Stimulated activated effector memory CD8-positive, alpha-beta T cell treated with anti-CD3 and anti-CD28 coated beads, Interleukin-12 subunit alpha, Interleukin-12 subunit beta, amount 100 ng/mL, for 72 hours (primary cell): Measurements from ENCODE around the gene SLC22A6.

Experiments
- ATAC-seq: fragments of 150-1000 bp; cut with Tn5 transposase; 2 replicates; pipeline ENCODE4 v1.10.0; 2021
- DNase-seq, 2 donors: peaks; one replicate each; pipeline ENCODE4 v3.0.0; 2021 to 2022; ENCODE audit warnings: low spot score in 2 of 2
- H3K27ac Mint-ChIP-seq: one replicate; pipeline ENCODE4 v1.8.0; 2022; ENCODE audit warnings: mild to moderate bottlenecking, mixed read lengths
- H3K36me3 Mint-ChIP-seq: one replicate; pipeline ENCODE4 v1.8.0; 2022; ENCODE audit warnings: mild to moderate bottlenecking, mixed read lengths
- H3K4me1 Mint-ChIP-seq: one replicate; pipeline ENCODE4 v1.8.0; 2022; ENCODE audit warnings: mixed read lengths
- H3K4me3 Mint-ChIP-seq: one replicate; pipeline ENCODE4 v1.8.0; 2022; ENCODE audit warnings: mild to moderate bottlenecking, mixed read lengths
- H3K9me3 Mint-ChIP-seq: one replicate; pipeline ENCODE4 v1.8.0; 2022; ENCODE audit warnings: mixed read lengths

The SLC22A6 gene

DNA sequence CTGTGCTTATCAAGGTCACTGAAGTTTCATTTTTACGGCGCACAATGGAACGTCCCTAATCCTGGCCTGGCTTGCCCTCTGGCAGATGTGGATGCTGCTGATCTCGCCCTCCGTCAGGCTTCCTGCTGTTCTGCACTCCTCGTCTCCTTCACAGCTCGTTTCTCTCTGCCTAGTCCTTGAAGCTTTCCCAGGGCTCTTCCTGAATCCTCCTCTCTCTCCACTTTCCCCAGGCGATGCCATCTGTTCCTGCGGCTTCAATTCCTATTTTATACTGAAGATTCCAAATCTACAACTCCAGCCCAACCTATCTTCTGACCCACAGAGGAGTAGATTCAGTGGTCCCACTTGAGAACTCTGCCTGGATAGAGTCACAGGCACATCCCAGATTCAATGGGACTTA is 16.7 kb upstream of the SLC22A6 start:
- no peak overlapping the region for H3K4me3 Mint-ChIP-seq
- H3K4me1 Mint-ChIP-seq = no peaks in the 10 kb centered on the region
- H3K27ac Mint-ChIP-seq = no peak overlapping the region
- ATAC-seq = no peak
- H3K36me3 Mint-ChIP-seq = no peaks in the 10 kb centered on the region
- no peaks in the 10 kb centered on the region for H3K9me3 Mint-ChIP-seq
- DNase-seq = no peak

DNA sequence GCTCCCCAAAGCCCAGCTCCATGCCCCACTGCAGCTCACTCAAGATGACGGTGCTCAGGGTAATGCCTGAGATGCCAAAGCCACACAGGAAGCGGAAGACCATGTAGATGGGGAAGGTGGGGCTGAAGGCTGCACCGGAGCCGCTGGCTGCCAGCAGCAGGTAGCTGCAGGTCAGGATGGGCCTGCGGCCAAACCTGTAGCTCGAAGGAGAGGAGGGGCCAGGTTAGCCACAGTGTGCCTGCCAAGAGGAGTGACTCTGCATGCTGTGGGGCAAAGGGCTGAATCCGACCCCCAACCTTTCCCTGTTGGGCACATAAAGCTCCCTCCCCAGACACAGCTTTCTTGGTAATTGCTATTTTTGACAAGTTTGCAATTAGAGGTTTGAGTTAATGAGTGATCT is 14.9 kb upstream of the SLC22A6 start:
- Mint-ChIP-seq H3K4me3 (no peak overlapping the region), H3K4me1 (no peaks in the 10 kb centered on the region), H3K36me3 (no peaks in the 10 kb centered on the region), H3K9me3 (no peaks in the 10 kb centered on the region), H3K27ac (no peak overlapping the region)
- ATAC-seq (no peak), DNase-seq (no peak)

DNA sequence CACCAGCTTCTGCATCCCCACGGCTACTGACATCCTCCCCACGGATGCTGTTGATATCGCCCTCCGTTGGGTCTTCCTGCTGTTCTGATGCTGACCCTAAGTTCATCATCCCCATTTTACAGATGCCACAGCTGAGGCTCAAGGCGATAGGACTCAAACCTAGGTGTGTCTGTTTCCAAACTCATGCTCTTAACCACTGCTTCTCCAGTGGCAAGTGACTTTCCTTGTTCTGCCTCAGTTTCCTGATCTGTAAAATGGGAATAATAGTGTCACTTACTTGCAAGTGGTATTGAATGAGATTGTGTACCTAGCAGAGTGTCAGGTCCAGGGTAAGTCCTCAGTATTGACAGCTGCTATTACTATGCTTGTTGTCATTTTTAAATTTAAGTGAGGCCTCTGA is 14.4 kb upstream of the SLC22A6 start:
- H3K4me1 Mint-ChIP-seq = no peaks in the 10 kb centered on the region
- no peaks in the 10 kb centered on the region for H3K9me3 Mint-ChIP-seq
- ATAC-seq = no peak
- DNase-seq = no peak
- no peak overlapping the region for H3K4me3 Mint-ChIP-seq
- no peaks in the 10 kb centered on the region for H3K36me3 Mint-ChIP-seq
- H3K27ac Mint-ChIP-seq = no peak overlapping the region

DNA sequence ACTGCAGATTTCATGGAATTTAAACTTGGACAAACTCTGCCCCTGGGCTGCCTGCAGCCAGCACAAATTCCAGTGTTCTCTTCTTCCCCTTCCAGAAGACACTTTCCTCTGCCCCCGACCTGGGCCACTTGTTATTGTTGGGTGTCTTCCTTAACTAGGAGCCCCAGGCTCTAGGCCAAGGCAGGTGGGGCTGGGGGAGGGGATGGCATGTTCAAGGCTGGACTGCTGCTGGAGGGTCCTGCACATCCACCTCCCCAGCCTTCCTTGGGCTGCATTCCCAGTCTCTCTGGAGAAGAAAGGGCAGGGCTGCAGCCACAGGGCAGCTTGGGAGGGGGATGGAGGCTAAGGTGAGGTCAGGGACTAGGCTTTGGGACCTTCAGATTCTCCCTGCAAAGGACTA is 11.5 kb upstream of the SLC22A6 start:
- no peaks in the 10 kb centered on the region for H3K36me3 Mint-ChIP-seq
- ATAC-seq = no peak
- H3K9me3 Mint-ChIP-seq = no peaks in the 10 kb centered on the region
- no peaks in the 10 kb centered on the region for H3K4me1 Mint-ChIP-seq
- no peak for DNase-seq
- no peak overlapping the region for H3K27ac Mint-ChIP-seq
- H3K4me3 Mint-ChIP-seq = no peak overlapping the region

DNA sequence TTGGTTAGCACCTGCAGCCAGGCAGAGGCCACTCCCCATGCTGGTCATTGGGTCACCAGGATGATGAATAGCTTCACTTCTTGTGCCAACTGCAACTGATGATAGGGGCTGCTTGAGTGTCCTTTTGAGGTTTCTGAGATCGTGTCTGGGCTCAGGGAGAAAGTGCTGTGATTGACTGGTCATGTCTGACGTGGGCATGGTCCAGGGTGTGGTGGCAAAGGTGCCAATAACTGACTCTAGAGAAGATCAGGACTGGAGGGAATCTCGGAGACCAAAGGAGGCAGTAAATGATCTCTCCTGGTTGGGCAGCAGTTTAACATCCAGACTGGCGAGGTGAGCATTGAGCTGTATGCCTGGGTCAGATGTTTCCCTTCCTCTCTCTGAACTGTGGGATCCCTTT is 10.0 kb upstream of the SLC22A6 start:
- no peaks in the 10 kb centered on the region for H3K4me1 Mint-ChIP-seq
- H3K4me3 Mint-ChIP-seq = no peak overlapping the region
- no peaks in the 10 kb centered on the region for H3K36me3 Mint-ChIP-seq
- no peaks in the 10 kb centered on the region for H3K9me3 Mint-ChIP-seq
- DNase-seq = no peak
- H3K27ac Mint-ChIP-seq = no peak overlapping the region
- ATAC-seq = no peak

DNA sequence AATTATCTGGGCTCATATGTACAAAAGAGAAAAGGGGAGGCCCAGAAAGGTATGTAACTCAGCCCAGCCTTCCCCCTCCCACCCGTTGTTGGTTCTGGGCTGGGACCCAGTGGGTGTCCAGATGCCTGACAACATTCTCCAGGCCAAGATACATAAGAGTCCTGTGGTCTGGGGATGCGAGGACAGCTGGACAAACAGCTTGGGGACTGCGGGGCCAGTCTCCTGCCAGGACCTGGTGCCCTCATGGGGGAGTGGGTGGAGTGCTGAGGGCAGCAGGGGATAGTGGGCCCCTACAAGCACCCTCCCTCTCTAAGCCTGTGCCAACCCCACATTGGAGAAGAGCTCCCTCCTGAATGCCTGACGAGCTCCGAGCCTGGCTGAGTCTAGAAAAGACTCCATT is 3.5 kb upstream of the SLC22A6 start:
- Mint-ChIP-seq H3K4me3 (no peak overlapping the region), H3K4me1 (no peaks in the 10 kb centered on the region), H3K9me3 (no peaks in the 10 kb centered on the region), H3K36me3 (no peaks in the 10 kb centered on the region), H3K27ac (no peak overlapping the region)
- no peak for DNase-seq
- no peak for ATAC-seq

DNA sequence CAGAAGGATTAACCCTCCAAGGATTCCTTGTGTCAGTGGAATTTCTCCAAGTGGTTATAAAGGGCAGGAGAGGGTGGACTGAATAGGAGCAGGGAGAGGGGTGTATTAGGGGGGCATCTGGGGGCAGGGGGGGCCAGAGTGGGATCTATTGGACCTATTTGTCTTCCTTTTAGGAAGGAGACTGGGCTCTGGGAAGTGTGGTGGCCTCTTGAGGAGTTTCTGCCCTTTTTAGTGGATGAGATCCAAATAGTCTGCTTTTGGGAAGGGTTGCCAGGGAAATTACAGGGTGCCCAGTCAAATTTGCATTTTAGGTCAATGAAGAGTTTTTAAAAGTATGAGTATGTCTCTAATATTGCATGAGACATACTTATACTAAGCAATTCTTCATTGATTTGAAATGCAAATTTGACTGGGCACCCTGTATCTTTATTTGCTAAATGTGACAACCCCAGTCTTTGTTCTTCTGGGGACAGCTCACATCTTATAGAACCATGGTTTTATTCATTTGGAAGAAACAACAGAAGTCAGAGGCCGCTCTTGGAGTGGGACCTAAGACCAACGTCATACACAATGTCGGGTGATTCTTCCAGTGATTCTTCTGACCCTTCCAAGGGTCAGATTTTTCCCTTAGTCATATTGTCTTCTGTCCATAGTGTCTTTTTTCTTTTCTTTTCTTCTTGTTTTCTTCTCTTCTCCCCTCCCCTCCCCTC is 429 bp upstream of the SLC22A6 start:
- Mint-ChIP-seq H3K4me1 (no peaks in the 10 kb centered on the region), H3K27ac (no peak overlapping the region), H3K9me3 (no peaks in the 10 kb centered on the region), H3K36me3 (no peaks in the 10 kb centered on the region), H3K4me3 (no peak overlapping the region)
- DNase-seq (no peak), ATAC-seq (no peak)

DNA sequence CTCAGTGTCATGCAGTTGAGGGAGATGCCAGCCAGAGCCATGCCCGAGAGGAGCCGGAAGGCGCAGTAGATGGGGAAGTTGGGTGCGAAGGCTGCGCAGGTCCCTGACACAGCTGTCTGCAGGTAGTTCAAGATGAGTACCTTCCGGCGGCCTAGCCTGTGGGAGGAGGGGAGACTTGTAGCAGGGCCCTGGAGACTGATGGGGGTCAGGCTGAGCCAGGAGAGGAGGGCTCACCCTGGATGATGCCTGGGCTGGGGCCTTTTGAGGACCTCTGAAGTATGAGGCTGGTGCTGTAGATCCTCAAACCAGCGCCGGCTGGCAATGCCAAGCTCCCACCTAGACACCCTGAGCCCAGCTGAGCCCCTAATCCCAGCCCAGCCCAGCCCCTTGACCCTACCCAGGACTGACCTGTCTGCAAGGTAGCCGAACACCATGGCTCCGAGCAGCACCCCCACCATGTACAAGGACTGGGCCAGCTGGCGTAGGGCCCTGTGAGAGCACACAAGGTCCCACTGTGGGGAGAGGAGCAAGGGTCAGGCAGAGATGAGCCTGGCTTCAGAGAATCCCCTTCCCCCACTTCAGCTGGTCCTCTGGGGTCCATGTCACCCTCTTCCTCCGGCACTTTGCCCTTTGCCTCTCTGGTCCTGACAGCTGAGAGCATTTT is 1.1 kb downstream of the SLC22A6 start:
- no peaks in the 10 kb centered on the region for H3K4me1 Mint-ChIP-seq

DNA sequence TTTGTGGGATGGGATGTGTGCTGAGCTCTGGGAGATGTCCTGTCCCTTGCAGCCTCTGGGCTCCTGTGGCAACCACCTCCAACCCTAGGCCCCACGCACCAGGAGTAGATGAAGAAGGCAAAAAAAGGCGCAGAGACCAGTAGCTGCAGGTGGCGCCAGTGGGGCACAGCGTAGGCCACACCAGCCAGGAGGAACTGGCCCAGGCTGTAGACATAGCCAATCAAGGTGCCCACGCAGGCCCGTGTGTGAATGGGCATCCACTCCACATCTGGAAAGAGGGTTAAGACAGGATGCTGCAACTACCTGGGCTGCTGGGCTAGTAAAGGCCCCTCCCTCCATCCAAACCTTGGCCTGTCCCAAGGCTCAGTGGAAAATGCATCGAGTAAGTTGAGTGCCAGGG is 3.0 kb downstream of the SLC22A6 start:
- no peak overlapping the region for H3K4me3 Mint-ChIP-seq
- no peaks in the 10 kb centered on the region for H3K36me3 Mint-ChIP-seq
- DNase-seq (no peak), ATAC-seq (no peak)
- H3K27ac Mint-ChIP-seq = no peak overlapping the region
- H3K4me1 Mint-ChIP-seq = no peaks in the 10 kb centered on the region
- H3K9me3 Mint-ChIP-seq = no peaks in the 10 kb centered on the region

More for the DNA sequence above, 1.1 kb downstream of the SLC22A6 start:
- no peak overlapping the region for H3K27ac Mint-ChIP-seq
- H3K9me3 Mint-ChIP-seq = no peaks in the 10 kb centered on the region
- no peak overlapping the region for H3K4me3 Mint-ChIP-seq
- ATAC-seq (no peak), DNase-seq (no peak)
- H3K36me3 Mint-ChIP-seq = no peaks in the 10 kb centered on the region

DNA sequence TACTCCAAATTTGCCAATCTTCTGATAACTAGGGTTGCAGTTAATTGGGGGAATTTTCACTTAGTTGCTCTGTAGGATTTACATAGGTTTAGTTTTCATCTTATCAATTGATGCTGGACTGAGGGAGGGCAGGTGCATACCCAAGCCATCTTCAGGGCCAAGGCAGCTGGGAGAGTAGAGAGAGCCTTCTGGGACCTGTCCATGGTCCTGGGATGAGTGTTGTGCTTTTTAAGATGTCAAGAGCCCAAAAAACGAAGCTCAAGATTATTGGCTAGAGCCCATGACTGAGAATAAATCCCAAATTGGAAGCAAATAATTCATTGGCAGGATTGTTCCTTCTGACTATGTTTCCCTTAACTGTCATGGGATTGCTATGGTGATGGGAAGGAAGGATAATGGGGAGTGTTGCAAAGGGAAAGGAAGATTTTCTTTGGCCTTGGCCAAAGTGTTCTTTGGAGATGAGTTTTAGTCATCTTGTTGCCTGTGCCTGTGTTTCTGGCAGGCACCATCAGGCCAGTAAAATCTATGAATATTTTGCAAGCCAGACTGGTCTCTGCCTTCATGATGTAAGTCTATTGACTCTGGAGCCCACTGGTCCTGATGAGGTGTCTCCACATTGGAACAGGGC is 4.5 kb downstream of the SLC22A6 start:
- no peaks in the 10 kb centered on the region for H3K4me1 Mint-ChIP-seq
- no peak overlapping the region for H3K4me3 Mint-ChIP-seq
- ATAC-seq = no peak
- H3K27ac Mint-ChIP-seq = no peak overlapping the region
- no peaks in the 10 kb centered on the region for H3K9me3 Mint-ChIP-seq
- H3K36me3 Mint-ChIP-seq = no peaks in the 10 kb centered on the region
- DNase-seq = no peak

DNA sequence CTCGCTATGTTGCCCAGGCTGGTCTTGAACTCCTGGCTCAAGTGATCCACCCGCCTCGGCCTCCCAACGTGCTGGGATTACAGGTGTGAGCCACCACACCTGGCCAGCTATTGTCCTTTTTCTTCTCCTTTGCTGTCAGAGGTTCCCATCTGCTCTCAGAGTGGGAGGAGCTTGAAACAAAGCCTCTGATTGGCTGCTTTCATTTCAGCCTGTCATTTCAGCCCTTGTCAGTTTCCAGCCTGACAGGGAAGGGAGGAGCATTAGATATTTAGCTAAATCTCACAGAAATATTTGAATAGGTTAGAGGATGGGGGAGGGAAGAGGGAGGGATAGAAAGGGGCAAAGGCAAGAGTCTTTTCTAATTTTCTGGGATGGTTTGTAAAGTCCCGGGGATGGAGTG is 8.7 kb downstream of the SLC22A6 start:
- H3K4me3 Mint-ChIP-seq = no peak overlapping the region
- no peak for ATAC-seq
- DNase-seq = no peak
- H3K36me3 Mint-ChIP-seq = no peaks in the 10 kb centered on the region
- no peaks in the 10 kb centered on the region for H3K9me3 Mint-ChIP-seq
- H3K4me1 Mint-ChIP-seq = no peaks in the 10 kb centered on the region
- H3K27ac Mint-ChIP-seq = no peak overlapping the region

DNA sequence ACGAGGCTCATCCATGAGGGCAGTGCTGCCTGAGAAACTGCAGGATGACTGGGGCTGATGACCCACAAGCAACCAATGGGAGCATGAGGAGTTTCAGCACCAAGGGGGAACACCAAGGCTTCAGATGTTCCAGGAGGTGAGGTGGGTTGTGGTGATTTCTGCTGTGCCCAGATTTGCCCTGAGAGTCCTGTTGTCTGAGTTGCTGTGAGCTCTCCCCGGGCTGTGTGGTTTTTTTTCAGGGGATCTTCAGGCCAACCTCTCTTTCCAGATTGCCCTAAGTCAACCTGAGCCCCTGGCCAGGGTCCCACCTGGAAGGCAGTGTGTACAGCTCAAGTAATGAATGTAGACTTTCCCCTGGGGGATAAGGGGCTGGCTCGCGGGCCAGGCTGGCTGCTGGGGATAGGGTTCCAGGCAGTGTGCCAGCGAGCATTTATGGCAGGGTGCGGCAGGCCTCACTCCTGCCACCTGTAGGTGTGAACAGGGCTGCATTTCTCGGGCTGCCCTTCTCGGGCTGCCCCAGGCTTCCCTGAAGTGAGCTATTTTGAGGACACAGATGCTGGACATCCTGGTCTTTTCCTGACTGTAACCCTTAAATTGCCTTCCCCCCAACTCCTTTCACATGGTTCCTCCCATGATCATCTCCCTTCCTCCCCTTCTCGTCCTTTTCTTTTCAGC is 9.8 kb downstream of the SLC22A6 start:
- no peak overlapping the region for H3K4me3 Mint-ChIP-seq
- ATAC-seq (peak; percentile 71), DNase-seq (no peak)

DNA sequence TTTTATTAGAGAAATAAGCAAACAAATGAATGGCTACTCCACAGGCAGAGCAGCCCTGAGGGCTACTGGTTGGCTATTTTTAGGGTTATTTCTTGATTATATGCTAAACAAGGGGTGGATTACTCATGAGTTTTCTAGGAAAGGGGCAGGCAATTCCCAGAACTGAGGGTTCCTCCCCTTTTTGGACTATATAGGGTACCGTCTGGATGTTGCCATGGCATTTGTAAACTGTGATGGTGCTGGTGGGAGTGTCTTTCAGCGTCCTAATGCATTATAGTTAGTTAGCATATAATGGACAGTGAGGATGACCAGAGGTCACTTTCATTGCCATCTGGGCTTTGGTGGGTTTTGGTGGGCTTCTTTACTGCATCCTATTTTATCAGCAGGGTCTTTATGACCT is 19.2 kb downstream of the SLC22A6 start:
- Mint-ChIP-seq H3K4me3 (no peak overlapping the region), H3K4me1 (no peaks in the 10 kb centered on the region), H3K36me3 (no peaks in the 10 kb centered on the region), H3K9me3 (no peaks in the 10 kb centered on the region), H3K27ac (no peak overlapping the region)
- DNase-seq = no peak
- no peak for ATAC-seq

More for the DNA sequence above, 9.8 kb downstream of the SLC22A6 start:
- H3K27ac Mint-ChIP-seq = no peak overlapping the region
- H3K4me1 Mint-ChIP-seq = no peaks in the 10 kb centered on the region
- no peaks in the 10 kb centered on the region for H3K36me3 Mint-ChIP-seq
- no peaks in the 10 kb centered on the region for H3K9me3 Mint-ChIP-seq

DNA sequence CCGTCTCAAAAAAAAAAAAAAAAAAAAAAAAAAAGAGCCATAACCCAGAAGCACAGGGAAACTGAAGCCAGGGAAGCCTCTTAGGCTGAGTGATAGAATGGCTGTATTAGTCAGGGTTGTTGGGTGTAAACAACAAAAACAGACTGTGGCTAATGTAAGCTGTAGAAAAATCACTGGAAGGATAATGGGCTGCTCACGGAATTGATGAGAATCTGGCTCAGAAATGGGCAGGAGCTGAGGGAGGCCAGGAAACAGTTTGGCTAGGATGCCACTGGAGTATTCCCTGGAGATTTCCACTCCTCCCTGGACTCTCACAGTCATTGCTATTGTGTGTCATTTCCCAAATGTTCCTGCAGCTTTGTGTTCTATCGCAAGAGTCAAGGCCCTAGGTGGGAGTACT is 22.4 kb downstream of the SLC22A6 start:
- no peak overlapping the region for H3K4me3 Mint-ChIP-seq
- no peaks in the 10 kb centered on the region for H3K9me3 Mint-ChIP-seq
- DNase-seq (no peak), ATAC-seq (no peak)
- H3K36me3 Mint-ChIP-seq = no peaks in the 10 kb centered on the region
- H3K4me1 Mint-ChIP-seq = no peaks in the 10 kb centered on the region
- no peak overlapping the region for H3K27ac Mint-ChIP-seq

DNA sequence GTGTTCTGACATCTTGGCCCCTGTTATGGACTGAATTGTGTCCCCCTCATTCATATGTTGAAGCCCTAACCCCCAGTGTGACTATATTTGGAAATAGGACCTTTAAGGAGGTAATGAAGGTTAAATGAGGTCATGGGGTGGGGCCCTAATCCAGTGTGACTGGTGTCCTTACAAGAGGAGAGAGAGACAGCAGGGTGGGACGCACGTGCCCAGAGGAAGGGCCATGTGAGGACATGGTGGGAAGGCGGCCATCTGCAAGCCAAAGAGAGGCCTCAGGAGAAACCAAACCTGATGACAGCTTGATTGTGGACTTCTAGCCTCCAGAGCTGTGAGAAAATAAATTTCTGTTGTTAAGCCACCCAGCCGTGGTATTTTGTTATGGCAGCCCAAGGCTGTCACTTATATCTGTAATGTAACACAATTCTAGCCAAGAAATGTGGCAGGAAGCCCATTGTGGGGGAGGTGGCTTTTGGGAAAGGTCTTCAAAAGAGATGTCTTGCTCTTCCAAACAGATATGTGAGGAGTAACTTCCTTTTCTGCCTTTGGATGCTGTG is 23.7 kb downstream of the SLC22A6 start:
- ATAC-seq = no peak
- Mint-ChIP-seq H3K4me3 (no peak overlapping the region), H3K27ac (no peak overlapping the region), H3K9me3 (no peaks in the 10 kb centered on the region), H3K4me1 (no peaks in the 10 kb centered on the region), H3K36me3 (no peaks in the 10 kb centered on the region)
- DNase-seq = no peak
